SK-N-MC (cell line): ENCODE results near the gene ARID1B.

Experiments
- EZH2 ChIP-seq: fragments of 200-600 bp; sonication (generic); IDR thresholded peaks from one replicate; pipeline ENCODE4 v1.6.1; 2017; ENCODE audit warnings: antibody characterized with exemption
- POLR2AphosphoS5 ChIP-seq: IDR thresholded peaks from 2 replicates; pipeline ENCODE4 v1.6.1; 2012; ENCODE audit warnings: mild to moderate bottlenecking, low read depth, low read length, borderline replicate concordance

DNA sequence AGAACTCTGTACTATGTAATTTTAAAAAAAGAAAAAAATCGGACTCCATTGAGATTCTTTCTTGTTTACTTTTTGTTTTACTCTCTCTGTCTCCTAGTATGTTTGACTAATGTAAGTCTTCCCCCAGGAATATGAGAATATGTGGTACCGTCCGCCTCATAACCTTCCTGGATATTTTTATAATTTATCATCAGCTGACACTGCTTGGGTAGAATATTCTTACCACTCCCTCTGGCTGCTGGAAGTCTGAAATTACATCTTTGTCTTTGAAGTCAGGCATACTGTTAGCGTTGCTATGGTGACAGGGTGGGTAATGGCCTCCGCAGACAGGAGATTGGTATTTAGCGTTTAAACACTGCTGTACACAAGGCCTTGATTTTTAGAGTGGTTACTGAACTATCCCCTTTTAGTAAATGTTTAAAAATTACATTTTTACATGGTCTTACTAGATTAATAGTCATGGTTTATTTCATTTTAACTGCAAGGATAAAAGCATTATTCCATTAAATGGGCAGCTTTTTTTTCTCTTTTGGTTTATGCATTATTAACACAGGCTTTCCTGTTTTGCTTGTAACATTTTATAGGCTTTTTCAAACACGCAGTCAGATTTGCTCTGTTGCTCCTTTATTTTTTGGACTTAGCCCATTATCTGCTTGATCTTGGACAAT lies 176.4 kb downstream of the ARID1B start:
- TF ChIP-seq POLR2AphosphoS5 (no peak), EZH2 (no peak)
